Myocyte (in vitro differentiated cells): ENCODE data around the gene SPECC1. TPM values are rescaled to one million over a fixed set of nuclear protein-coding genes. Genes with fewer than 3 reads are reported as not detected.
A peak's percentile ranks its signal among the peaks of the same experiment; 100 is the strongest.
"Not testable (repeated sequence)": the region's sequence is repeated elsewhere in the genome, so short reads cannot be mapped to it uniquely, and the experiment has no call there.

Experiments
- DNase-seq: peaks from one replicate; pipeline ENCODE4 v3.0.0-alpha.2; 2012; ENCODE audit warnings: low read depth
- total RNA-seq: library from RNA; depleted of rRNA; stranded (reverse); fragments of >200 nt; gene quantifications from 2 replicates; pipeline ENCODE4 v1.2.3, GENCODE V29; 2014

SPECC1 gene
- total RNA-seq, 1 donor from 2014 or later: 47.0 TPM

- DNase-seq: no peak
These were observed 116.6 kb downstream of the SPECC1 start for GRCh38 chr17:20125724-20126123.

- no peak for DNase-seq
These were observed 118.3 kb downstream of the SPECC1 start for GRCh38 chr17:20127360-20128035.

GRCh38 chr17:20128036-20128667 lies 119.0 kb downstream of the SPECC1 start:
- no peak for DNase-seq

- no peak for DNase-seq
These were observed 124.4 kb downstream of the SPECC1 start for GRCh38 chr17:20133517-20133916.

GRCh38 chr17:20141198-20141972 lies 132.2 kb downstream of the SPECC1 start:
- DNase-seq: no peak

- DNase-seq: no peak
These were observed 133.1 kb downstream of the SPECC1 start for GRCh38 chr17:20142268-20142667.

GRCh38 chr17:20143740-20144139 lies 134.6 kb downstream of the SPECC1 start:
- DNase-seq: no peak

- DNase-seq: no peak
These were observed 136.4 kb downstream of the SPECC1 start for GRCh38 chr17:20145567-20145966.

GRCh38 chr17:20149251-20149650 lies 140.1 kb downstream of the SPECC1 start:
- no peak for DNase-seq

- DNase-seq: no peak
These were observed 142.0 kb downstream of the SPECC1 start for GRCh38 chr17:20151174-20151573.

GRCh38 chr17:20153231-20153630 lies 144.1 kb downstream of the SPECC1 start:
- DNase-seq: no peak

- DNase-seq: no peak
These were observed 145.3 kb downstream of the SPECC1 start for GRCh38 chr17:20154286-20155000.

- peak; percentile 94 for DNase-seq
These were observed 146.4 kb downstream of the SPECC1 start for GRCh38 chr17:20155258-20156195.

- peak; percentile 51 for DNase-seq
These were observed 147.2 kb downstream of the SPECC1 start for GRCh38 chr17:20156196-20157000.

GRCh38 chr17:20157001-20157310 lies 147.8 kb downstream of the SPECC1 start:
- DNase-seq: no peak

- DNase-seq: no peak
These were observed 149.4 kb downstream of the SPECC1 start for GRCh38 chr17:20158580-20158979.

GRCh38 chr17:20159406-20160069 lies 150.4 kb downstream of the SPECC1 start:
- DNase-seq: peak; percentile 78

GRCh38 chr17:20165516-20165915 lies 156.4 kb downstream of the SPECC1 start:
- not testable (repeated sequence) for DNase-seq

- DNase-seq: no peak
These were observed 160.9 kb downstream of the SPECC1 start for GRCh38 chr17:20170085-20170484.
